Measurements from ENCODE around the gene IGF1R. TPM values are rescaled to one million over a fixed set of nuclear protein-coding genes. Genes with fewer than 3 reads are reported as not detected.

IGF1R gene
- total RNA-seq, 2 donors from 2014 or later = 35.0 to 37.0 TPM

DNA sequence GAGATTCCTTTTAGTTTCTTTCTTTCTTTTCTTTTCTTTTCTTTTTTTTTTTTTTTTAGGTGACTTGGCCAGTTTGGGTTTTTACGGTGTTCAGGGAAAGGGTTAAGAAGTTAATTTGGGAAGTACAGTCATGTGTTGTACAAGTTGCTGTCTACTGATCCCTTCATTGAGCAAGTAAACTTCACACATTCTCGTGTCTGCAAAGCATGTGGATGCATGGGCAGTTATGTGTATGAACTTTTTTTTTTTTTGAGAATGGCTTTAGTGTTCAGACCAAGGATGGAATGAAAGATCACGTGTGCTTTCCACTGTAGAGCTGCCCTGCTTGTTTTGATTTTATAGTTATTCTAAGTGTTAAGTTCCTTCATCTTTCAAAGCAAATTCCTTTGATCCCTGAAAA is 227.0 kb downstream of the IGF1R start:
- Histone ChIP-seq H3K9ac (ENCODE audit: low read depth in 2 of 2, low read length in 2 of 2) (no peak overlapping the region), H3K36me3 (no peaks in the 10 kb centered on the region), H3K4me1 (no peaks in the 10 kb centered on the region), H3K27me3 (no peaks in the 10 kb centered on the region), H3K27ac (no peak overlapping the region), H3K9me3 (no peaks in the 10 kb centered on the region), H3K4me3 (no peak overlapping the region)
- intact Hi-C loops (cut with DNase I) = no loop called here
- TF ChIP-seq, protein P1, sequence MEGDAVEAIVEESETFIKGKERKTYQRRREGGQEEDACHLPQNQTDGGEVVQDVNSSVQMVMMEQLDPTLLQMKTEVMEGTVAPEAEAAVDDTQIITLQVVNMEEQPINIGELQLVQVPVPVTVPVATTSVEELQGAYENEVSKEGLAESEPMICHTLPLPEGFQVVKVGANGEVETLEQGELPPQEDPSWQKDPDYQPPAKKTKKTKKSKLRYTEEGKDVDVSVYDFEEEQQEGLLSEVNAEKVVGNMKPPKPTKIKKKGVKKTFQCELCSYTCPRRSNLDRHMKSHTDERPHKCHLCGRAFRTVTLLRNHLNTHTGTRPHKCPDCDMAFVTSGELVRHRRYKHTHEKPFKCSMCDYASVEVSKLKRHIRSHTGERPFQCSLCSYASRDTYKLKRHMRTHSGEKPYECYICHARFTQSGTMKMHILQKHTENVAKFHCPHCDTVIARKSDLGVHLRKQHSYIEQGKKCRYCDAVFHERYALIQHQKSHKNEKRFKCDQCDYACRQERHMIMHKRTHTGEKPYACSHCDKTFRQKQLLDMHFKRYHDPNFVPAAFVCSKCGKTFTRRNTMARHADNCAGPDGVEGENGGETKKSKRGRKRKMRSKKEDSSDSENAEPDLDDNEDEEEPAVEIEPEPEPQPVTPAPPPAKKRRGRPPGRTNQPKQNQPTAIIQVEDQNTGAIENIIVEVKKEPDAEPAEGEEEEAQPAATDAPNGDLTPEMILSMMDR (IDR thresholded peaks at IDR 0.05) = no peak
- DNase-seq = no peak

DNA sequence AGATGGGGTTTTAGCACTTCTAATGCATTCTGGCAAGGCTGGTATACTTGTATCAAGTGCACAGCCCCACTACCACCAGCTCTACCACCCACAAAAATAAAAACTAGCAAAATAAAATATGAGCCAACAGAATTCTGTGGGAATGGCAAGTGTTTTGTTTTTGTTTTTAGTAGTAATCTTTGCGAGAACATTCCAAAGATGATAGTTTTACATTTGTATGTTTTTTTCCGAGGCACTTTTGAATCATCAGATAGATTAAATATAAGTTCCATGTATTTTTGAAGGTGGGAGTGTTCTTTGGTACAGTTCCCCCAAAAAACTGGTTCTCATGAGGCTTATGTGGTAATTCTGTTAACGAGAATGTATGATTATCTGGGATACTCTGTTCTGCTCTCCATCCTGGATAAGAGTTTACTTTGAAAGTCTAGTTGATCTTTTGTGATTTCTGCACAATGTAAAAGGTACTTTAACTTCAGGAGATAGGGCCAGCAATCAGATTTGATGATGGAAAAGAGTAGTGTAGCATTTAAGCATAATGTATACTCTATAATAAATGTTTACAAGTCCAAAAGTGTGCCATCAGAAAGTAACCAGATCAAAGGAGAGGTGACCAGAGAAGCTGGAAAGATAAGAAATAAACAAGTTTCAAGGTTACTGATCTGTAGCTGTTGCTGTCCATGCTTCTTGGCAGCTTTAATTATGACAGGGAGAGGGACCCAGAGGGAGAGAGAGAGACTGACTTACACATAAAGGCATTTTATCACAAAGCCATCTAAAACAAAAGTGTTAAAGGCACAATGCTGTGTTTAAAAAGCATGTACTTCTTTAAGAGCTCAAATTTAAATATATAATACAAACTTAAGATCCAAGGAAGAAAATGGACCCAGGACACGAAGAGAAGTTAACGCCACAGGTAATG is 228.4 kb downstream of the IGF1R start:
- Histone ChIP-seq H3K27me3 (no peaks in the 10 kb centered on the region), H3K9ac (ENCODE audit: low read depth in 2 of 2, low read length in 2 of 2) (no peak overlapping the region), H3K9me3 (no peaks in the 10 kb centered on the region), H3K27ac (no peak overlapping the region), H3K36me3 (no peaks in the 10 kb centered on the region), H3K4me3 (no peak overlapping the region), H3K4me1 (no peaks in the 10 kb centered on the region)
- intact Hi-C loops (cut with DNase I) = no loop called here
- TF ChIP-seq, protein P1 (IDR thresholded peaks at IDR 0.05) = no peak
- no peak for DNase-seq

DNA sequence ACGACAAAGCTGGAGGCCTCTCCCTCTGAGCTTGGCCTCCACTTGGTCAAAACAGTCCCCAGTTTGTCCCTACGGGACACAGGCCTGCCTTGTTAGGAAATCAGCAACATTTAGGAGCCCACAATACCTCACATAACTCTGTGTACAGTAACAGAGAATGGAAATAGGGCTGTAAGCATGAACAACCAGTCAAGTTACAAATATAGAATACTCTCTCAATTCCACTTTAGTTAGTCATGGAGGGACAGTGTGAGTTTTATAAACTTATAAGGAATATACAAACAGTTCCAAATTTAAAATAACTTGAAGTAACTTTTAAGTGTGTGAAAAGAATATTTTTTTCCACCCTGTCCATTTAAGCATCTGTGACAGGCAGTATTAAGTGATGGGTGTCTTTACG is 229.8 kb downstream of the IGF1R start:
- H3K4me3 ChIP-seq = no peak overlapping the region
- H3K27me3 ChIP-seq = no peaks in the 10 kb centered on the region
- H3K36me3 ChIP-seq = no peaks in the 10 kb centered on the region
- no peaks in the 10 kb centered on the region for H3K4me1 ChIP-seq
- intact Hi-C loops (cut with DNase I) = no loop called here
- no peaks in the 10 kb centered on the region for H3K9me3 ChIP-seq
- no peak for DNase-seq
- H3K9ac ChIP-seq (ENCODE audit: low read depth in 2 of 2, low read length in 2 of 2) = no peak overlapping the region
- TF ChIP-seq, protein P1 (IDR thresholded peaks at IDR 0.05) = no peak
- H3K27ac ChIP-seq = no peak overlapping the region

DNA sequence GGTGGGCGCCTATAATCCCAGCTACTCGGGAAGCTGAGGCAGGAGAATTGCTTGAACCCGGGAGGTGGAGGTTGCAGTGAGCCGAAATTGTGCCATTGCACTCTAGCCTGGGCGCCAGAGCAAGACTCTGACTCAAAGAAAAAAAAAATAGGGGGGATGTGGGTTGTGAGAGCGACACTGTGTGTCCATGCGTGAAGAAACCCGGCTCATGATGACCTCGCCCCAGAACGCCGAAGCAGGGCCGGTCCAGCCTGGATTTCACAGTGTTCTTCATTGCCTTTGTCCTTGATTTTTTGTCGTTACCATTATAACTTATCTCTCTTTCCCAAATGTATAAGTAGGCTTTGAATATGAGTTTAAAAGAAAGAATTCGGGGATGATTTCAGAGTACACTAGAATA is 230.5 kb downstream of the IGF1R start:
- Histone ChIP-seq H3K9me3 (no peaks in the 10 kb centered on the region), H3K27ac (no peak overlapping the region), H3K27me3 (no peaks in the 10 kb centered on the region), H3K4me1 (no peaks in the 10 kb centered on the region), H3K4me3 (no peak overlapping the region), H3K36me3 (no peaks in the 10 kb centered on the region), H3K9ac (ENCODE audit: low read depth in 2 of 2, low read length in 2 of 2) (no peak overlapping the region)
- no peak for DNase-seq
- intact Hi-C loops (cut with DNase I) = no loop called here
- TF ChIP-seq, protein P1 (IDR thresholded peaks at IDR 0.05) = no peak

DNA sequence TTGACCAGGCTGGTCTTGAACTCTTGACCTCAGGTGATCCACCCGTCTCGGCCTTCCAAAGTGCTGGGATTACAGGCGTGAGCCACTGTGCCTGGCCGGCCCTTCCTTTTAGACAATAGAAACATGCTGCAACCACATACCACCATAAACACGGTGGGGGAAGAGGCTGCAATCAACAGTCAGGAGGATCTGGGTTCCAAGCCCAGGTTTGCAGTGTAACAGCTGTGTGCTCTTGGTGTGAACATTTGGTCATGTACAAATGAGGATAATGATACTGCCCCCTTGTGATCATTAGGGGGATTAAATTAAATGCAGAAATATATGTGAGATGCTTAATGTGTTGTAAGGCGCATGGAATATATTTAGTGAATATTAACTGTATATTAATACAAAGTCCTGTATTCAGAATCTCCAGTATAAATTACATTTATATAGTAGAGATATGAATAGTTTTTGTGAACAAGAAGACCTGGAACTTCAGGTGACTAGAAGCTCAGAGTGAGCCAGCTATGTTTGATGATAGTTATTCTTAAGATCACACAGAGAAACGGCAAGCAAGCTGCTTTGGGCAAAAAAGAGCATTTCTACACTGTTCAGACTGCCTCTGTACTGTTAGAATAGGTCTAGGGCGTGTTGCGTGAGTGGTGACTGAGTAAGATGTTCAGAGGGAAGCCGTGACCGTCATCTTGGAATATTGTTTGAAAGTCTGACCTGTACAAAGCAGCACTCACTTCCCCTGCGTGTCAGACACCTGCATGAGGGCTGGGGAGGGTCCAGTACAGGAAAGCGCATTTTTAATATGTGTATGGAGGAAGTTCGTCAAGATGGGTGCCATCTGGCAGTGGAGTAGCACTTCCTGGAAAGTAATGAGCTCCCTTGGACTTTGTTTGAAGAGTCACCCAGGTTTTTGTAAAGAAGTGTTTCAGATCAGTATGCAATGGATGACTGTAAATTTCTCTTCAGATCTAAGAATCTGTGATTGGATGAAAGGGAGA is 233.5 kb downstream of the IGF1R start:
- Histone ChIP-seq H3K9me3 (no peaks in the 10 kb centered on the region), H3K4me1 (no peaks in the 10 kb centered on the region), H3K9ac (ENCODE audit: low read depth in 2 of 2, low read length in 2 of 2) (no peak overlapping the region), H3K4me3 (no peak overlapping the region), H3K27ac (no peak overlapping the region), H3K36me3 (no peaks in the 10 kb centered on the region), H3K27me3 (no peaks in the 10 kb centered on the region)
- TF ChIP-seq, protein P1 (IDR thresholded peaks at IDR 0.05) = peak; percentile 62
- DNase-seq = no peak
- intact Hi-C loops (cut with DNase I) = no loop called here

Data from colonic mucosa (tissue), 4 donors.